Panc1 (cell line): ENCODE measurements around the gene TTC39B. TPM values are rescaled to one million over a fixed set of nuclear protein-coding genes. Genes with fewer than 3 reads are reported as not detected.

Experiments
- ATAC-seq: fragments of 200-7000 bp; cut with Tn5 transposase; 2 replicates; pipeline ENCODE4 v1.9.1; 2020; ENCODE audit warnings: mild to moderate bottlenecking, moderate library complexity
- BruUV-seq: library from RNA; stranded (reverse); fragments of 400-500 nt; replicated peaks from 2 replicates; lab custom pipeline; 2021; lab: Mats Ljungman, UMichigan
- CTCF ChIA-PET: fragments of 300-600 bp; sonication (Branson Sonifier 250); formaldehyde crosslinking; loops from one replicate; lab custom pipeline; 2022; ENCODE audit warnings: antibody characterized with exemption; lab: Charles Lee
- POLR2A ChIA-PET: fragments of 300-600 bp; sonication (Branson Sonifier 250); formaldehyde crosslinking; loops from one replicate; lab custom pipeline; 2022; ENCODE audit warnings: antibody characterized with exemption; lab: Charles Lee
- DNase-seq: peaks from one replicate; pipeline ENCODE4 v3.0.0-alpha.2; 2010; ENCODE audit warnings: low read depth, low spot score
- H3K27ac ChIP-seq: 2 replicates; pipeline ENCODE4 v1.5.1; 2011; ENCODE audit warnings: mild to moderate bottlenecking, low read length, inconsistent platforms
- H3K27me3 ChIP-seq: fragments of 200-500 bp; sonication (Bioruptor generic); 2 replicates; pipeline ENCODE4 v1.6.0; 2014; ENCODE audit warnings: low read length, inconsistent platforms; ENCODE audit not compliant: control insufficient read depth, insufficient read depth
- H3K36me3 ChIP-seq: fragments of 200-500 bp; sonication (Bioruptor generic); 2 replicates; pipeline ENCODE4 v1.5.1; 2014; ENCODE audit warnings: inconsistent platforms, mild to moderate bottlenecking, low read length, moderate library complexity; ENCODE audit not compliant: control insufficient read depth, insufficient read depth
- H3K4me1 ChIP-seq: 2 replicates; pipeline ENCODE4 v1.5.1; 2011; ENCODE audit warnings: inconsistent platforms, mild to moderate bottlenecking, low read length, moderate library complexity; ENCODE audit not compliant: control insufficient read depth, insufficient read depth
- H3K4me3 ChIP-seq, 2 experiments: 2 replicates each; pipeline ENCODE4 v1.5.1; 2011 to 2012; ENCODE audit warnings: low read depth in 2 of 2, low read length in 2 of 2, mild to moderate bottlenecking in 2 of 2, inconsistent platforms in 1 of 2, moderate library complexity in 1 of 2
- H3K9me3 ChIP-seq: fragments of 200-500 bp; sonication (Bioruptor generic); 2 replicates; pipeline ENCODE4 v1.5.1; 2014; ENCODE audit warnings: low read depth, mild to moderate bottlenecking, inconsistent platforms, low read length, moderate library complexity; ENCODE audit not compliant: control insufficient read depth, insufficient read depth
- POLR2AphosphoS5 ChIP-seq: IDR thresholded peaks from 2 replicates; pipeline ENCODE4 v1.6.1; 2012; ENCODE audit warnings: mild to moderate bottlenecking, low read depth, low read length, moderate library complexity
- REST ChIP-seq, 2 experiments: IDR thresholded peaks; 2 replicates each; pipeline ENCODE4 v1.6.1; 2011 to 2012; ENCODE audit warnings: low read depth in 2 of 2, control low read depth in 1 of 2, low read length in 1 of 2, mild to moderate bottlenecking in 1 of 2, moderate library complexity in 1 of 2; ENCODE audit not compliant: insufficient read depth in 1 of 2
- SIN3A ChIP-seq: IDR thresholded peaks from 2 replicates; pipeline ENCODE4 v1.6.1; 2012; ENCODE audit warnings: low read depth, mild to moderate bottlenecking, low read length, moderate library complexity, borderline replicate concordance; ENCODE audit not compliant: insufficient read depth
- TCF7L2 ChIP-seq: IDR thresholded peaks from 2 replicates; pipeline ENCODE4 v1.6.1; 2011; ENCODE audit warnings: mild to moderate bottlenecking, low read depth, low read length, inconsistent platforms
- in situ Hi-C: cut with HindIII; loops from 2 replicates; pipeline ENCODE4 v1.10.0; 2016; ENCODE audit warnings: low sequenced_read_pairs, low pct_unique_long_range_greater_than_20kb
- intact Hi-C: fragments of 100-400 bp; cut with micrococcal nuclease; formaldehyde crosslinking; loops from one replicate; pipeline ENCODE4 v1.10.0; 2022; ENCODE audit not compliant: unreplicated experiment
- total RNA-seq: library from RNA; stranded (reverse); gene quantifications from one replicate; pipeline ENCODE4 v1.2.1, GENCODE V29; 2021; ENCODE audit not compliant: unreplicated experiment
- TF ChIP-seq, protein P1 (sequence below): fragments of 450-650 bp; IDR thresholded peaks from 2 replicates; pipeline ENCODE4 v1.5.1; 2017; ENCODE audit warnings: mild to moderate bottlenecking

The TTC39B gene
- total RNA-seq, 1 experiment from 2014 or later: 1.6 TPM

DNA sequence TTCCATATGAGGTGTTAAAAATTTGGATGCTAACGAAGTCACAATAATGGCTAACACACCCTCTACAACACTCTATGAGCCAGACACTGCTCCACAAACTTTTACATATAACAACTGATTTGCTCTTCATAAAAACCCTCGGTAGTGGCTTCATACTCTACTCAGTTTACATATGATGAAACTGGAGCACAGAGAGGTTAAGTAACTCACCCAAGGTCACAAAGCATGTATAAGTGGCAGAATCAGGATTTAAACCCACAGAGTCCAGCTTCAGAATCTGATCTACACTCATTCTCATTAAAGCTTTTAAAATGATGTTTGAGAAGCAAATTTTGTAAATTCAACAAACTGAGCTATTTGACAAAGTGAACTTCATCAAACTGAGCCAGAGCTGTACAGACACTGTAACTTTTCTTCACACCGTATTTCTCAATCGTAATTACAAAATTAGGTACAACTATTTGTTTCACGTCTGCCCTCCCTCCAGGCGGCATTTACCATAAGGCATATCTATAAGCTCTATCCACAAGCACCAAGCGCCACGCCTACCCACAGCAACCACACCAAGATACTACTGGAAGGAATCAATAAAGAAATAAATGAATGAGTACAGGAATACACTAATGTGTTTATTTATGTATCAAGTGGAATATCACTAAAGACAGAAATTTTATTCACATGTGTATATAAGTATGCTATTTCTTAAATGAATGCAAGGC lies 24.3 kb downstream of the TTC39B start:
- H3K36me3 ChIP-seq: no peaks in the 10 kb centered on the region
- H3K27ac ChIP-seq: no peak overlapping the region
- intact Hi-C loops: no loop called here
- ATAC-seq: no peak
- ChIA-PET CTCF (no interaction called here), POLR2A (no interaction called here)
- H3K27me3 ChIP-seq: no peaks in the 10 kb centered on the region
- TF ChIP-seq REST (IDR thresholded peaks at IDR 0.05; ENCODE audit: insufficient read depth in 1 of 2, low read depth in 2 of 2, low read length in 1 of 2) (no peak), POLR2AphosphoS5 (no peak), SIN3A (no peak), TCF7L2 (no peak)
- TF ChIP-seq, protein P1, sequence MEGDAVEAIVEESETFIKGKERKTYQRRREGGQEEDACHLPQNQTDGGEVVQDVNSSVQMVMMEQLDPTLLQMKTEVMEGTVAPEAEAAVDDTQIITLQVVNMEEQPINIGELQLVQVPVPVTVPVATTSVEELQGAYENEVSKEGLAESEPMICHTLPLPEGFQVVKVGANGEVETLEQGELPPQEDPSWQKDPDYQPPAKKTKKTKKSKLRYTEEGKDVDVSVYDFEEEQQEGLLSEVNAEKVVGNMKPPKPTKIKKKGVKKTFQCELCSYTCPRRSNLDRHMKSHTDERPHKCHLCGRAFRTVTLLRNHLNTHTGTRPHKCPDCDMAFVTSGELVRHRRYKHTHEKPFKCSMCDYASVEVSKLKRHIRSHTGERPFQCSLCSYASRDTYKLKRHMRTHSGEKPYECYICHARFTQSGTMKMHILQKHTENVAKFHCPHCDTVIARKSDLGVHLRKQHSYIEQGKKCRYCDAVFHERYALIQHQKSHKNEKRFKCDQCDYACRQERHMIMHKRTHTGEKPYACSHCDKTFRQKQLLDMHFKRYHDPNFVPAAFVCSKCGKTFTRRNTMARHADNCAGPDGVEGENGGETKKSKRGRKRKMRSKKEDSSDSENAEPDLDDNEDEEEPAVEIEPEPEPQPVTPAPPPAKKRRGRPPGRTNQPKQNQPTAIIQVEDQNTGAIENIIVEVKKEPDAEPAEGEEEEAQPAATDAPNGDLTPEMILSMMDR: no peak
- DNase-seq: no peak
- in situ Hi-C loops: no loop called here
- BruUV-seq: no TSS peak
- H3K9me3 ChIP-seq: no peaks in the 10 kb centered on the region
- H3K4me3 ChIP-seq: no peak overlapping the region
- H3K4me1 ChIP-seq: no peaks in the 10 kb centered on the region

- no peaks in the 10 kb centered on the region for H3K4me1 ChIP-seq
- no peak overlapping the region for H3K27ac ChIP-seq
- CTCF ChIA-PET: no interaction called here
- H3K9me3 ChIP-seq: no peaks in the 10 kb centered on the region
- no peak for TF ChIP-seq TCF7L2
- no peak for TF ChIP-seq POLR2AphosphoS5
- TF ChIP-seq, protein P1: no peak
- no peak for TF ChIP-seq REST (IDR thresholded peaks at IDR 0.05; ENCODE audit: insufficient read depth in 1 of 2, low read depth in 2 of 2, low read length in 1 of 2)
- no peak for TF ChIP-seq SIN3A
- H3K4me3 ChIP-seq: no peak overlapping the region
- intact Hi-C loops (no loop called here), in situ Hi-C loops (no loop called here)
- DNase-seq (no peak), ATAC-seq (no peak)
- H3K27me3 ChIP-seq: no peaks in the 10 kb centered on the region
- no peaks in the 10 kb centered on the region for H3K36me3 ChIP-seq
- BruUV-seq: no TSS peak
- POLR2A ChIA-PET: no interaction called here
Measured at GRCh38 chr9:15280647-15281046, 26.4 kb downstream of the TTC39B start.
